HepG2 (cell line): ENCODE data around the gene GATC. TPM values are rescaled to one million over a fixed set of nuclear protein-coding genes. Genes with fewer than 3 reads are reported as not detected.

Experiments
- CBFB ChIP-seq: sonication (generic); formaldehyde crosslinking; IDR thresholded peaks from 2 replicates; pipeline ENCODE4 v1.4.0; 2020; ENCODE audit warnings: missing genetic modification reagents
- DPF2 ChIP-seq: sonication (generic); formaldehyde crosslinking; IDR thresholded peaks from 2 replicates; pipeline ENCODE4 v1.4.0; 2020; ENCODE audit warnings: mild to moderate bottlenecking, low read depth, missing genetic modification reagents, borderline replicate concordance
- HNRNPLL ChIP-seq: fragments of 200-400 bp; formaldehyde crosslinking; IDR thresholded peaks from 2 replicates; pipeline ENCODE4 v1.6.1; 2017; ENCODE audit warnings: mild to moderate bottlenecking, low read depth, low read length; ENCODE audit not compliant: poor library complexity, severe bottlenecking
- HOXA5 ChIP-seq: sonication (generic); formaldehyde crosslinking; IDR thresholded peaks from 2 replicates; pipeline ENCODE4 v1.4.0; 2020; ENCODE audit warnings: missing genetic modification reagents
- KLF9 ChIP-seq: IDR thresholded peaks from 2 replicates; pipeline ENCODE4 v1.6.1; 2016; ENCODE audit warnings: low read depth
- PRDM15 ChIP-seq: sonication (generic); formaldehyde crosslinking; IDR thresholded peaks from 2 replicates; pipeline ENCODE4 v1.4.0; 2020; ENCODE audit warnings: missing genetic modification reagents
- RERE ChIP-seq: IDR thresholded peaks from 2 replicates; pipeline ENCODE4 v1.6.1; 2016; ENCODE audit warnings: low read depth, missing genetic modification reagents, missing compliant biosample characterization
- SAP130 ChIP-seq: IDR thresholded peaks from 2 replicates; pipeline ENCODE4 v1.6.1; 2016; ENCODE audit warnings: low read depth
- TBL1XR1 ChIP-seq: fragments of 150-350 bp; IDR thresholded peaks from 2 replicates; pipeline ENCODE4 v1.6.1; 2014; ENCODE audit warnings: borderline replicate concordance, low read length; ENCODE audit not compliant: partially characterized antibody
- TBP ChIP-seq: sonication (generic); formaldehyde crosslinking; IDR thresholded peaks from 2 replicates; pipeline ENCODE4 v1.5.0; 2020; ENCODE audit warnings: missing genetic modification reagents
- ZNF510 ChIP-seq: sonication (generic); formaldehyde crosslinking; IDR thresholded peaks from 2 replicates; pipeline ENCODE4 v1.4.0; 2020; ENCODE audit warnings: low read depth, mild to moderate bottlenecking, missing genetic modification reagents
- ZNF567 ChIP-seq: sonication (generic); formaldehyde crosslinking; IDR thresholded peaks from 2 replicates; pipeline ENCODE4 v1.8.1; 2023; ENCODE audit warnings: mild to moderate bottlenecking, missing genetic modification reagents, borderline replicate concordance
- ZNF598 ChIP-seq: sonication (generic); formaldehyde crosslinking; IDR thresholded peaks from 2 replicates; pipeline ENCODE4 v1.5.1; 2020; ENCODE audit warnings: mild to moderate bottlenecking, missing genetic modification reagents, borderline replicate concordance
- ZNF792 ChIP-seq: IDR thresholded peaks from 2 replicates; pipeline ENCODE4 v1.6.1; 2016
- ZSCAN31 ChIP-seq: sonication (generic); formaldehyde crosslinking; IDR thresholded peaks from 2 replicates; pipeline ENCODE4 v1.5.0; 2020; ENCODE audit warnings: low read depth, mild to moderate bottlenecking, missing genetic modification reagents
- polyA plus RNA-seq, 8 experiments: library from polyadenylated mRNA; depleted of rRNA in 3 of 8; stranded (reverse) in 7 of 8; unstranded in 1 of 8; fragments of >200 nt; fragmentation: Illumina TruSeq in 4 of 8; extraction: Trizol in 4 of 8; gene quantifications; 2 replicates each; pipeline versions ENCODE4 v1.2.1 to v1.2.3, GENCODE V29; 2011 to 2016; ENCODE audit warnings: low read depth in 4 of 8, missing spikeins in 1 of 8, mixed read lengths in 1 of 8; ENCODE audit not compliant: insufficient read depth in 1 of 8
- total RNA-seq, 5 experiments: library from RNA; depleted of rRNA; stranded (reverse); fragments of >200 nt; fragmentation: Illumina TruSeq; extraction: Trizol; gene quantifications; 2 replicates each; pipeline ENCODE4 v1.2.3, GENCODE V29; 2016; ENCODE audit warnings: low read depth in 1 of 5
- TF ChIP-seq, protein P1 (sequence below): sonication (generic); formaldehyde crosslinking; IDR thresholded peaks from 2 replicates; pipeline ENCODE4 v1.4.0; 2020; ENCODE audit warnings: mild to moderate bottlenecking, missing genetic modification reagents
- TF ChIP-seq, protein P2 (sequence below), 2 experiments: fragments of 450-650 bp in 1 of 2; sonication (generic) in 1 of 2; formaldehyde crosslinking; IDR thresholded peaks; 2 replicates each; pipeline versions ENCODE4 v1.5.0 to v1.8.0; 2020 to 2022; ENCODE audit warnings: mild to moderate bottlenecking in 1 of 2, missing genetic modification reagents in 1 of 2

GATC gene
- total and polyA plus RNA-seq, 2 of the 13 experiments (the other 11 are each of a cell fraction or from before 2014, with no cell fraction given) = 17.7 to 29.7 TPM

- TF ChIP-seq PRDM15 (CRISPR knock-in tag) = 0 out of 2 replicates have a peak, but pooled peaks have one; percentile 30
- peak; percentile 94 for TF ChIP-seq CBFB
- TF ChIP-seq ZNF598 (CRISPR knock-in tag) = peak; percentile 98
- TF ChIP-seq DPF2 (CRISPR knock-in tag) = 0 out of 2 replicates have a peak, but pooled peaks have one; percentile 14
- TF ChIP-seq KLF9 = peak; percentile 35; the same call in 1 of the 2 replicates
- TF ChIP-seq ZNF510 (CRISPR knock-in tag) = peak; percentile 86; the same call in 1 of the 2 replicates
- TF ChIP-seq TBP (CRISPR knock-in tag) = peak; percentile 93; the same call in 1 of the 2 replicates
- TF ChIP-seq ZNF567 (CRISPR knock-in tag) = peak; percentile 89; the same call in 1 of the 2 replicates
- peak; percentile 99 for TF ChIP-seq SAP130 (CRISPR knock-in tag)
- TF ChIP-seq, protein P1, sequence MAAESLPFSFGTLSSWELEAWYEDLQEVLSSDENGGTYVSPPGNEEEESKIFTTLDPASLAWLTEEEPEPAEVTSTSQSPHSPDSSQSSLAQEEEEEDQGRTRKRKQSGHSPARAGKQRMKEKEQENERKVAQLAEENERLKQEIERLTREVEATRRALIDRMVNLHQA (CRISPR knock-in tag) = no peak
- no peak; the same call in 1 of the 2 replicates for TF ChIP-seq HOXA5
- TF ChIP-seq, protein P2, sequence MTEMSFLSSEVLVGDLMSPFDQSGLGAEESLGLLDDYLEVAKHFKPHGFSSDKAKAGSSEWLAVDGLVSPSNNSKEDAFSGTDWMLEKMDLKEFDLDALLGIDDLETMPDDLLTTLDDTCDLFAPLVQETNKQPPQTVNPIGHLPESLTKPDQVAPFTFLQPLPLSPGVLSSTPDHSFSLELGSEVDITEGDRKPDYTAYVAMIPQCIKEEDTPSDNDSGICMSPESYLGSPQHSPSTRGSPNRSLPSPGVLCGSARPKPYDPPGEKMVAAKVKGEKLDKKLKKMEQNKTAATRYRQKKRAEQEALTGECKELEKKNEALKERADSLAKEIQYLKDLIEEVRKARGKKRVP (CRISPR knock-in tag; IDR thresholded peaks at IDR 0.05) = peak in 1 of 2 experiments; percentile 85; a peak in 2 of 4 replicates
- no peak; the same call in 1 of the 2 replicates for TF ChIP-seq ZSCAN31 (CRISPR knock-in tag)
- TF ChIP-seq RERE (CRISPR knock-in tag) = peak; percentile 80; the same call in 1 of the 2 replicates
- TF ChIP-seq TBL1XR1 = no peak
- peak; percentile 77 for TF ChIP-seq HNRNPLL
- TF ChIP-seq ZNF792 (CRISPR knock-in tag) = peak; percentile 86
These were observed at the start of gene GATC, which contains the start of gene TRIAP1 (continued) for GRCh38 chr12:120445911-120446843.
